H1 (cell line): ENCODE measurements around the gene MBP. TPM values are rescaled to one million over a fixed set of nuclear protein-coding genes. Genes with fewer than 3 reads are reported as not detected.

Experiments used
- CTCF ChIA-PET: fragments of 300-600 bp; sonication (Branson Sonifier 250); formaldehyde crosslinking; loops from one replicate; lab custom pipeline; 2021; ENCODE audit not compliant: partially characterized antibody; lab: Charles Lee
- POLR2A ChIA-PET: fragments of 300-600 bp; sonication (Branson Sonifier 250); formaldehyde crosslinking; loops from one replicate; lab custom pipeline; 2021; ENCODE audit warnings: inconsistent platforms; ENCODE audit not compliant: partially characterized antibody; lab: Charles Lee
- DNase-seq, 2 experiments: peaks; one replicate each; pipeline versions ENCODE4 v3.0.0 to v3.0.0-alpha.2; 2010 to 2022; ENCODE audit warnings: low spot score in 2 of 2, low read depth in 1 of 2, mixed read lengths in 1 of 2
- FAIRE-seq: peaks from 2 replicates; lab custom pipeline; 2011; peaks lifted over from hg19 to GRCh38; lab: Jason Lieb, UNC
- H2AFZ ChIP-seq: 2 replicates; pipeline ENCODE4 v1.8.1; 2012; ENCODE audit warnings: low read length, inconsistent platforms
- H2AK5ac ChIP-seq: 2 replicates; pipeline ENCODE4 v1.6.1; 2013; ENCODE audit warnings: low read depth, low read length
- H2BK120ac ChIP-seq: replicated peaks from 2 replicates; pipeline ENCODE3; 2013; ENCODE audit warnings: low read depth, low read length, inconsistent platforms
- H2BK12ac ChIP-seq: 2 replicates; pipeline ENCODE4 v1.6.1; 2013; ENCODE audit warnings: low read depth, low read length
- H2BK15ac ChIP-seq: 2 replicates; pipeline ENCODE4 v1.6.1; 2013; ENCODE audit warnings: low read length
- H2BK20ac ChIP-seq: 2 replicates; pipeline ENCODE4 v1.6.1; 2013; ENCODE audit warnings: low read length
- H2BK5ac ChIP-seq: 2 replicates; pipeline ENCODE4 v1.6.1; 2013; ENCODE audit warnings: low read depth, low read length
- H3K14ac ChIP-seq: 2 replicates; pipeline ENCODE4 v1.6.1; 2013; ENCODE audit warnings: inconsistent platforms; ENCODE audit not compliant: insufficient read length
- H3K18ac ChIP-seq: 2 replicates; pipeline ENCODE4 v1.6.1; 2013; ENCODE audit warnings: low read length; ENCODE audit errors: extremely low read depth
- H3K23ac ChIP-seq: 2 replicates; pipeline ENCODE4 v1.6.1; 2013; ENCODE audit warnings: inconsistent platforms; ENCODE audit not compliant: insufficient read length
- H3K23me2 ChIP-seq: 2 replicates; pipeline ENCODE4 v1.6.1; 2013; ENCODE audit warnings: low read depth, low read length
- H3K27ac ChIP-seq: 2 replicates; pipeline ENCODE4 v1.6.1; 2011; ENCODE audit warnings: low read depth, low read length, inconsistent platforms
- H3K27me3 ChIP-seq, 4 experiments: replicated peaks in 1 of 4; 1 replicate in 1 of 4; 2 replicates in 3 of 4; pipeline versions ENCODE4 v1.6.1 to v1.8.1; 2011 to 2013; ENCODE audit warnings: low read length in 3 of 4, mild to moderate bottlenecking in 3 of 4, inconsistent platforms in 2 of 4, mixed read lengths in 2 of 4, moderate library complexity in 1 of 4; ENCODE audit not compliant: control insufficient read depth in 3 of 4, insufficient read depth in 3 of 4; ENCODE audit errors: extremely low read depth in 1 of 4
- H3K36me3 ChIP-seq, 4 experiments: 2 replicates each; pipeline versions ENCODE4 v1.6.1 to v1.8.1; 2011 to 2013; ENCODE audit warnings: mild to moderate bottlenecking in 4 of 4, low read length in 3 of 4, moderate library complexity in 2 of 4, control low read depth in 1 of 4, inconsistent platforms in 1 of 4; ENCODE audit not compliant: insufficient read depth in 4 of 4, control insufficient read depth in 2 of 4
- H3K4ac ChIP-seq: replicated peaks from 2 replicates; pipeline ENCODE3; 2013; ENCODE audit warnings: low read length, low read depth, mixed read lengths, inconsistent platforms; ENCODE audit not compliant: insufficient read length
- H3K4me1 ChIP-seq, 4 experiments: replicated peaks in 1 of 4; 1 replicate in 1 of 4; 2 replicates in 3 of 4; pipeline versions ENCODE4 v1.6.1 to v1.8.1; 2011 to 2013; ENCODE audit warnings: low read length in 3 of 4, inconsistent platforms in 2 of 4, mixed read lengths in 1 of 4; ENCODE audit not compliant: insufficient read depth in 4 of 4, control insufficient read depth in 3 of 4
- H3K4me2 ChIP-seq, 2 experiments: 2 replicates each; pipeline versions ENCODE4 v1.6.1 to v1.8.1; 2011 to 2013; ENCODE audit warnings: low read depth in 2 of 2, low read length in 2 of 2, control low read depth in 1 of 2, inconsistent platforms in 1 of 2, mild to moderate bottlenecking in 1 of 2; ENCODE audit not compliant: insufficient read depth in 1 of 2
- H3K4me3 ChIP-seq, 4 experiments: fragments of 200-600, 300-600 bp in 1 of 4; sonication (generic), shearing (Covaris generic), sonication (Bioruptor Twin) in 1 of 4; 2 replicates each; pipeline versions ENCODE4 v1.5.1 to v1.8.1; 2011 to 2016; ENCODE audit warnings: low read length in 4 of 4, low read depth in 3 of 4, control low read depth in 2 of 4, inconsistent platforms in 2 of 4, mild to moderate bottlenecking in 2 of 4, mixed read lengths in 1 of 4, moderate library complexity in 1 of 4; ENCODE audit not compliant: insufficient read depth in 2 of 4; ENCODE audit errors: extremely low read depth in 1 of 4
- H3K56ac ChIP-seq: replicated peaks from 2 replicates; pipeline ENCODE3; 2013; ENCODE audit warnings: low read depth, mild to moderate bottlenecking, mixed read lengths, low read length, inconsistent platforms; ENCODE audit not compliant: insufficient read length
- H3K79me1 ChIP-seq: 2 replicates; pipeline ENCODE4 v1.6.1; 2013; ENCODE audit warnings: low read depth, low read length, control low read depth
- H3K79me2 ChIP-seq, 2 experiments: 2 replicates each; pipeline versions ENCODE4 v1.6.1 to v1.8.1; 2012 to 2013; ENCODE audit warnings: low read length in 2 of 2, mild to moderate bottlenecking in 2 of 2, inconsistent platforms in 1 of 2; ENCODE audit not compliant: insufficient read depth in 2 of 2, control insufficient read depth in 1 of 2
- H3K9ac ChIP-seq, 4 experiments: replicated peaks in 1 of 4; 1 replicate in 1 of 4; 2 replicates in 3 of 4; pipeline versions ENCODE4 v1.6.1 to v1.8.1; 2011 to 2013; ENCODE audit warnings: low read depth in 3 of 4, low read length in 3 of 4, control low read depth in 2 of 4, mild to moderate bottlenecking in 2 of 4, moderate library complexity in 2 of 4, inconsistent platforms in 1 of 4; ENCODE audit errors: extremely low read depth in 1 of 4
- H3K9me3 ChIP-seq, 2 experiments: 2 replicates each; pipeline versions ENCODE4 v1.6.1 to v1.8.1; 2012 to 2013; ENCODE audit warnings: mild to moderate bottlenecking in 2 of 2, moderate library complexity in 2 of 2, control low read depth in 1 of 2, inconsistent platforms in 1 of 2, low read depth in 1 of 2, low read length in 1 of 2, mixed read lengths in 1 of 2; ENCODE audit not compliant: insufficient read depth in 2 of 2
- H4K20me1 ChIP-seq, 2 experiments: replicated peaks in 1 of 2; 2 replicates each; pipeline versions ENCODE3 to v1.8.1; 2011 to 2013; ENCODE audit warnings: inconsistent platforms in 2 of 2, low read length in 2 of 2, mild to moderate bottlenecking in 1 of 2; ENCODE audit not compliant: insufficient read depth in 2 of 2, control insufficient read depth in 1 of 2
- H4K5ac ChIP-seq: 2 replicates; pipeline ENCODE4 v1.6.1; 2013; ENCODE audit warnings: low read length, low read depth, mixed read lengths, inconsistent platforms; ENCODE audit not compliant: insufficient read length
- H4K8ac ChIP-seq: 2 replicates; pipeline ENCODE4 v1.8.0; 2013; ENCODE audit warnings: mild to moderate bottlenecking, moderate library complexity, low read length, inconsistent platforms; ENCODE audit not compliant: insufficient read depth; ENCODE audit errors: extremely low read depth
- H4K91ac ChIP-seq: replicated peaks from 2 replicates; pipeline ENCODE3; 2013; ENCODE audit warnings: low read length, mixed read lengths, inconsistent platforms; ENCODE audit not compliant: insufficient read length
- CHD1 ChIP-seq: IDR thresholded peaks from 2 replicates; pipeline ENCODE4 v1.6.1; 2012; ENCODE audit warnings: low read depth, low read length, improper control_type of control experiment
- HDAC2 ChIP-seq, 2 experiments: fragments of 300-600 bp in 1 of 2; sonication (generic) in 1 of 2; IDR thresholded peaks; 2 replicates each; pipeline ENCODE4 v1.6.1; 2011 to 2012; ENCODE audit warnings: low read depth in 2 of 2, low read length in 2 of 2, mild to moderate bottlenecking in 2 of 2, moderate library complexity in 2 of 2, borderline replicate concordance in 1 of 2, inconsistent platforms in 1 of 2
- HDAC6 ChIP-seq: IDR thresholded peaks from one replicate; pipeline ENCODE4 v1.7.1; 2012; ENCODE audit warnings: low read depth, mild to moderate bottlenecking, inconsistent platforms, low read length, moderate library complexity
- KDM1A ChIP-seq: fragments of 200-600, 300-600 bp; sonication (generic); IDR thresholded peaks from 2 replicates; pipeline ENCODE4 v1.7.1; 2016; ENCODE audit warnings: mild to moderate bottlenecking, low read length, borderline replicate concordance
- NRF1 ChIP-seq: IDR thresholded peaks from 2 replicates; pipeline ENCODE4 v1.6.1; 2011; ENCODE audit warnings: mild to moderate bottlenecking, low read depth, low read length, improper control_type of control experiment
- POLR2A ChIP-seq, 2 experiments: IDR thresholded peaks; 1 replicate in 1 of 2; 2 replicates in 1 of 2; pipeline ENCODE4 v1.6.1; 2011; ENCODE audit warnings: low read depth in 2 of 2, low read length in 2 of 2, mild to moderate bottlenecking in 2 of 2; ENCODE audit errors: control extremely low read depth in 1 of 2
- RFX5 ChIP-seq: IDR thresholded peaks from 2 replicates; pipeline ENCODE4 v1.6.1; 2011; ENCODE audit warnings: low read depth, low read length, improper control_type of control experiment, borderline replicate concordance
- RXRA ChIP-seq: IDR thresholded peaks from 2 replicates; pipeline ENCODE4 v1.6.1; 2011; ENCODE audit warnings: low read depth, mild to moderate bottlenecking, low read length, moderate library complexity; ENCODE audit not compliant: insufficient read depth
- SIRT6 ChIP-seq: IDR thresholded peaks from one replicate; pipeline ENCODE4 v1.7.1; 2012; ENCODE audit warnings: low read length, inconsistent platforms
- SUZ12 ChIP-seq: fragments of 200-600 bp; sonication (generic); IDR thresholded peaks from 2 replicates; pipeline ENCODE4 v1.6.1; 2012; ENCODE audit warnings: mild to moderate bottlenecking, inconsistent platforms, low read length, moderate library complexity, mixed read lengths
- TAF1 ChIP-seq: IDR thresholded peaks from 2 replicates; pipeline ENCODE4 v1.6.1; 2011; ENCODE audit warnings: mild to moderate bottlenecking, low read depth, low read length
- TBP ChIP-seq: IDR thresholded peaks from 2 replicates; pipeline ENCODE4 v1.6.1; 2011; ENCODE audit warnings: low read depth, low read length, improper control_type of control experiment
- USF2 ChIP-seq: IDR thresholded peaks from 2 replicates; pipeline ENCODE4 v1.6.1; 2011; ENCODE audit warnings: low read length, improper control_type of control experiment
- WGBS, 2 experiments: shearing (Covaris generic) in 1 of 2; methylation state at CpG; one replicate each; pipeline versions ENCODE4 v1.1.6 to v1.1.7; 2013 to 2015; ENCODE audit warnings: low lambda C conversion rate in 2 of 2, mixed read lengths in 2 of 2, inconsistent platforms in 1 of 2, low coverage in 1 of 2, missing lambda C conversion rate in 1 of 2; ENCODE audit not compliant: insufficient replicate concordance in 2 of 2, insufficient coverage in 1 of 2, insufficient read length in 1 of 2; ENCODE audit errors: extremely low coverage in 1 of 2, missing lambda C conversion rate in 1 of 2; 5-methylcytosine and 5-hydroxymethylcytosine counted together
- polyA plus RNA-seq, 7 experiments: library from polyadenylated mRNA; depleted of rRNA in 3 of 7; stranded (reverse) in 5 of 7; unstranded in 2 of 7; fragments of >200 nt in 5 of 7; fragments of 200-250 nt in 2 of 7; gene quantifications; 1 replicate in 5 of 7; 2 replicates in 1 of 7; 4 replicates in 1 of 7; pipeline versions ENCODE4 v1.2.1 to v1.2.3, GENCODE V29; 2011 to 2013; ENCODE audit warnings: missing spikeins in 2 of 7, mixed read lengths in 2 of 7
- total RNA-seq: library from RNA; stranded (reverse); fragmentation: NEBNext Ultra II Directional; extraction: Animal tissue kit (Norgen Biotek cat#: 25700); gene quantifications from 2 replicates; pipeline ENCODE4 v1.2.1, GENCODE V29; 2021

The MBP gene
- total and polyA plus RNA-seq, 2 of the 8 experiments (the other 6 are each of a cell fraction or from before 2014, with no cell fraction given): 7.7 to 19.2 TPM

DNA sequence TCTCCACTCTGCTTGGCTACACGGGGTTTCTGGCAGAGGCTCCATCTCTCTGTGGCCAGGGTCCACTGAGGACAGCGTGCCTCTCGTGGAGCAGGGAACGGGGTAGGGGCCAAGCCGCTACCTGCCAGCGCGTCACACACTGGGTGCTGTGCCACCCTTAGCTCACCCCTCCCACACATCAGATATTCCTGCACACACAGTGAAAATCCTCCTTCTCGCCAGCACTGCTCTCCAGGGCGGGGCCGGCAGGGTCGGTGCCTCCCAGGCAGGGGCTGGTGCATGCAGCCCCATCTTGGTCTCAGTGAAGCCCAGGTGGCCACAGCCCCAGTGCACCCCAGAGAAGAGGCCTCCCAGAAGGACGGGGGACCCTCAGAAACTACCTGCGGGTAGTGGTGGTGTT, 124.6 kb downstream of the MBP start:
- FAIRE-seq (no peak), DNase-seq (no peak)
- H3K23me2 ChIP-seq: no peaks in the 10 kb centered on the region
- no peak overlapping the region for H2AFZ ChIP-seq
- no peaks in the 10 kb centered on the region for H4K20me1 ChIP-seq
- no peak overlapping the region for H4K5ac ChIP-seq
- peak overlapping the region; percentile 22; the same call in 1 of the 2 replicates for H4K8ac ChIP-seq
- H2BK5ac ChIP-seq: no peak overlapping the region
- no peak overlapping the region for H3K9ac ChIP-seq
- H3K36me3 ChIP-seq: no peaks in the 10 kb centered on the region
- H3K79me1 ChIP-seq: no peaks in the 10 kb centered on the region
- H3K27ac ChIP-seq: no peak overlapping the region
- H3K23ac ChIP-seq: no peak overlapping the region
- H3K4me1 ChIP-seq: peaks cover 1 to 15% (median 8%) of the 10 kb centered on the region in 4 experiments; a peak in 5 of 7 replicates
- 0 out of 2 replicates have a peak overlapping the region, but pooled peaks have one; percentile 72 for H2BK15ac ChIP-seq
- H3K9me3 ChIP-seq: no peaks in the 10 kb centered on the region
- H4K91ac ChIP-seq: peak overlapping the region; percentile 71
- ChIA-PET POLR2A (no interaction called here), CTCF (no interaction called here)
- H3K4ac ChIP-seq: no peak overlapping the region
- no peak overlapping the region for H3K4me3 ChIP-seq
- H3K4me2 ChIP-seq: no peak overlapping the region
- H3K14ac ChIP-seq: no peak overlapping the region
- H3K27me3 ChIP-seq: no peaks in the 10 kb centered on the region; a peak in 1 of 7 replicates
- H2AK5ac ChIP-seq: no peak overlapping the region
- no peak overlapping the region for H2BK20ac ChIP-seq
- H3K56ac ChIP-seq: no peak overlapping the region
- no peaks in the 10 kb centered on the region for H3K79me2 ChIP-seq
- no peak overlapping the region; the same call in 1 of the 2 replicates for H3K18ac ChIP-seq
- no peak overlapping the region for H2BK120ac ChIP-seq
- no peak overlapping the region for H2BK12ac ChIP-seq
- 94% methylated on average over 13 of the region's 13 CpGs; no CpG with 5 or more reads in 1 of the 2 experiments for WGBS, 2 experiments
- TF ChIP-seq POLR2A (IDR thresholded peaks at IDR 0.05; ENCODE audit: control extremely low read depth in 1 of 2, low read depth in 2 of 2, low read length in 2 of 2): no peak
- no peak for TF ChIP-seq USF2
- no peak for TF ChIP-seq RFX5
- no peak for TF ChIP-seq SIRT6
- TF ChIP-seq HDAC6: no peak
- TF ChIP-seq CHD1: no peak
- no peak for TF ChIP-seq TBP
- TF ChIP-seq RXRA: no peak
- no peak for TF ChIP-seq TAF1
- TF ChIP-seq SUZ12: no peak
- no peak for TF ChIP-seq HDAC2 (IDR thresholded peaks at IDR 0.05; ENCODE audit: borderline replicate concordance in 1 of 2, low read depth in 2 of 2, low read length in 2 of 2)
- TF ChIP-seq NRF1: no peak
- no peak for TF ChIP-seq KDM1A
